Stimulated activated CD4-positive, alpha-beta T cell treated with anti-CD3 and anti-CD28 coated beads, Interleukin-12 subunit alpha, Interleukin-12 subunit beta, amount 100 ng/mL, for 48 hours (primary cell): ENCODE results near the gene CDS2.
A peak's percentile ranks its signal among the peaks of the same experiment; 100 is the strongest.

Experiments used
- DNase-seq, 3 donors: peaks; one replicate each; pipeline ENCODE4 v3.0.0-alpha.2; 2020; ENCODE audit warnings: low read depth in 2 of 3, low spot score in 1 of 3

CDS2 gene

DNA sequence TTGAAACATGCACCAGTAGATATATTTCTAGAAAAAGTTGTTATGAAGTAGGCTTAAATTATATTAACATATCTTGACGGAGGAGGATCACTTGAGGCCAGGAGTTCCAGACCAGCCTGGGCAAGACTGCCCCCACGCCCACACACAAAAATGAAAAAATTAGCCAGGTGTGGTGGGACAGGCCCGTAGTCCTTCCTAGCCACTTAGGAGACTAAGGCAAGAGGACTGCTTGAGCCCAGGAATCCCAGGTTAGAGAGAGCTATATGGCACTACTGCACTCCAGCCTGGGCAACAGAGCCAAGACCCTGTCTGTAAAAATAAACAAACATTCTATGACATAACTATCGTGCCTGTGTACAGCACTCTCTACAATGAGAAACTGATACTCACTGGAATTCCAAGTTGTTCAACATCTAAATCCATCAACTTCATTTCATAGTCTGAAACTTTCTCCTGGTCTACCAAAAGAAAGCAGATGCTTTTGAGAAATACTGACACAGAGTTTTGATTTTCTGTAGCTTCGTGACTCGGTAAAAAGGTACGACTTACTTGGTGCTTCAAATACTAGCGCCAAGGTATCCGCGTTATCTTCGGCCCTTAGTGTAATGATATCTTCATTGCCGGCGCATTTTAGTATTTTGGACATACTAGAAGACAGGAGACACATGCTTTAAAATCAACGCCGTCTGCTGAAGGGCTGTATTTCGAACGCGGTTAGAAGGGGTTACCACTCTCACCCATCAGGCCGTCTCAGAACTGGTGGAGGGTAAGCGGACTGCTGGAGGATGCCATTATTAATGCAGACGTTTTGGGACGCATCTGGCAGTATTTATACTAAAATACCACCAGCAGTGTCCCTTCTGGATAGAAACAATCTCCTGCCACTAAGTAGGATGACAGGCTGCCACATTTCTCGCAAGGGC, 8.3 kb upstream of the CDS2 start:
- DNase-seq = peak in 1 of 3 donors; percentile 10

DNA sequence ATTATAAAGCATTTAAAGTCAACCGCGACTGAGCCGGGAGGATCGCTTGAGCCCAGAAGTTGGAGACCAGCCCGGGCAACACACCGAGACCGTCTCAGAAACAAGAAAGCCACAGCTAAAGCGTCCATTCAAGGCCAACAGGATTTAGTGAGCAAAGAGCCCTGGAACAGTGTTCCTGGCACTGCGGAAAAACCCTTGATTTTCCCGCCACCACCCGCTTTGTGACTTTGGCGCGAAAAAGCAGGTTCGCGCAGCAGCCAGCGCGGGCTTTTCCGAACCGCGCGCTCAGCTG, 7.7 kb upstream of the CDS2 start:
- no peak for DNase-seq

DNA sequence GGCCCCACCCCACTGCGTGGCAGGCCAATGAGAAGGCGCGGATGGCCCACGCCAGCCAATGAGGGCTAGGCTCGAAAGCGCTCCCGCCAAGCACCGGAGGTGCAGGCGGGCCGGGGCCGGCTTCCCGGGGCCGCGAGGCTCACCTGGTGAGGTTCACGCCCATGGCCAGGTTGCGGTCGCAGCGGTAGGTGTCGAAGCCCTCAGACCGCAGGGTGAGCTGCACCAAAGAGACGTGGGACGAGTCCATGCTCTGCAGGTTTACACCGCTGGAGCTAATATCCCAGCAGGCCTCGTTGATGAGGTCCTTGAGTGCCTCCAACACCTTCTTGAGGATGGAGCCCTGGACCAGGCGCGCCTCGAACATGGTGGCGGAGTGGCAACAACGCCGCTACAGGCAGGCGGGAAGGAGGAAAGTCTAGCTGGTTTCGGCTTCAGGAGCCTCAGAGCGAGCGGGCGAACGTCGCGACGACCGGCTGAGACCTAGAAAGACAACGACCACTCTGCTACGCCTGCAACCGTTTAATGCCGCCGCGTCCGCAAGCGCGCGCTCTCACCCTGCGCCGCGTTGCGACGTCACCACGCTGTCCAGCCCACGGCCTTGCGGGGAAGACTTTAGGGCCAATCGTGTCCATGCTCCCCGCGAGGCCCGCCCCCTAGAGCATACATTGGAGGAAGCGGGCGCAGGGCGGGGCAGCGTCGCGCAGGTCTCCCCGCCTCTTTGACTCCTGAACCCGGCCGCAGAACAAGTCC, 7.2 kb upstream of the CDS2 start, which contains the start of gene PCNA:
PCNA (minus strand) TSS at position 524 of the 750 bp plus-strand sequence; CDS start at position 364, 160 bp downstream.
- peak; percentile 93 to 97 (median 97) for DNase-seq

DNA sequence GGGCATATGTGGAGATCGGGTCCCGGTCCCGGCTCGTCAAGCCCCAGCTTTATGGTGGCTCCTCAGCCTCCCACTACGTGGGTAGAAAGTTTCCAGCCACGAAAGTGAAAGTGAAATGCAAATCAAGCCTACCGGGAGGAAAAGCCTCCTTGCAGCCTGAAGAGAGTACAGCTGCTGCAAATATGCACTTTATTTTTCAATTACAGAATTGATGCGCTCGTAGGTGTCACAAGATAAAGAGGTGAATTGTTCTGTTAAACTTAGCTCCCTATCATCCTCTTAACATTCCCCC, 6.7 kb upstream of the CDS2 start:
- no peak for DNase-seq

DNA sequence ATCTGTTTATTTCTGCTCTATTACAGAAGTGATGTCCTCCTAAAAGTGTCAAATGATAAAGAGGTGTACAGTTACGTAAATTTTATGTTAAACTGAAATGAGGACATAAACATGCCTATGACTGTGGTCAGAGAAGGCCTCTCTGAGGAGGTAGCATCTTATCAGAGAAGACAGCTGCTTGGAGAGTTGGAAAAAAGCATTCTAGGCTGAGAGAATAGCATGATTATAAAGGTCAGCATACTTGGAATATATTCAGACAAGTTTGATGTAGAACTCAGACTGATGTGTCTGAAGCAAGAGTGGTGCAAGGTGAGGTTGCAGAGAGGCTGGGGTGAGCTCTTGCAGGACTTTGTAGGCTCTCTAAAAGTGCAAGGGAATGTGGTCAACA, 3.9 kb upstream of the CDS2 start:
- DNase-seq = no peak

DNA sequence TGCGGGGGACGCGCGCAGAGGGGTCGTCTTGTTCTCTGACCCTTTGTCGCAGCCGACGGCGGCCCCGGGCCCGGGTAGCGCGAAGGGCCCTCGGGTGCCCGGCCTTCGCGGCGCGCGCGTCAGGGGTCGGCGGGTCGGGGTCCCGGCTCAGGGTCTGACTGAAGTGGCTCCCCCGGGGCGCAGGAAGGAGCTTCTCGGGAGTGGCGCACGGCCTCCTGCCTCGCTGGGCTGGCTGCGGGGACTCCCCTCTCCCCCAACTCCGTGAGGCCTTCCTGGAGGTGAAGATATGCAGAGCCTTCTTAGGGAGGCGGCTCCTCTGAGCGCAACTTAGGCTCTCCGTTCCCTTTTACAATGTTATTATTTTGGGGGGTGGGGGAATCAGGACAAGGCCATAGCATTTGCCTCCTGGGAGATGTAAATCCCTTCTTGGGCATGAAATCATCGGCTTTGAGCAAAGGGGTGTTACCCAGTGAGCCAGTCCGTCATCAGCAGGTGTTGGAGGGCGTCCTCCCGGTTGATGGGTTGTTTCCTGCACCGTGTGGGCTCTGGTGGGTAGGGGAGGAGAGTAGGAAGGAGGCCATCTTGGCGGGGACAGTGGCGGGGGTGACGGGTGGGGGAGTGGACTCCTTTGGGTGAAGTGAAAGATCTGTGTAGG, 523 bp downstream of the CDS2 start:
- peak; percentile 53 to 60 (median 54) for DNase-seq

DNA sequence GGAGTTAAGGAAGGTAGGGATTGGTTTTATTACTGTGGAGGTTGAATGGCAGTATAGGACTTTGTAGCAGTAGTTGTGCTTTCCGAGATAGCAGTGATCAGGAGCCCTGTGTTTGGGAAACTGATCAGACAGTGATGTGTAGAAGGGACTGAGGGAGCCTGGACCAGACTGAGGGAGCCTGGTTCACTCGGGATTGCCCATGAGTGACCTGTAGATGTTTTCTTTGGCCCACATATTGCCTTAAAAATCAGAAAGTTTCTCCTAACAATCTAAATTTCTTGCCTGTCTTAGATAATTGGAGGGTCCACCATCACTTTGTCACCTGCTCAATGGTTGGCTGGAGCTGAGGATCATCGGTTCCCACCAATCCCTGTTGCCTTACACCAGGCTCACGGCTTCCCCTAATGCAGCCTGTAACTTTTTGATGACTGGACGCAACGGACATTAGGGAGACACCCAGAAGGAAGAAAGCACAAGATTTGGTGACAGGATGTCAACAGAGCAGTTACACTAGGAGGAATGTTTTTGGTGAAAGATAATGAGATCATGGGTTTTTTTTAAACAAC, 1.1 kb downstream of the CDS2 start:
- DNase-seq = no peak

DNA sequence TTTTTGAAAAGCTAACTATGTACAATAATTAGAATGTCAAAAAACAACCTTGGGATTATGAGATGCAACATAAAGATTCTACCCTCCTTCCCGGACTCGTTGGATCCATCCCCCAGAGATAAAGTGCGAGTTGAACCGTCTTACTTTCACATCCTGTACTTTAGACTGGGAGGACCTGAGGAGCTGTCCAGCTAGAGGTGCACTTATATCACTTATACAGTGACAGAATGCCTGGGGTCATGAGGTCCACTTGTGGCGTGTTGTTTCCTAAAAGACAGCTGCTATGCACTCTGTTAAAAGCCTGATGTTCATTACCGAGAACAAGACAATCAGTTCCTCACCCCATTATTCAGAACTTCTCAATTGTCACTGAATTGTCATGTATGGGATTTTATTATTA, 2.1 kb downstream of the CDS2 start:
- no peak for DNase-seq

DNA sequence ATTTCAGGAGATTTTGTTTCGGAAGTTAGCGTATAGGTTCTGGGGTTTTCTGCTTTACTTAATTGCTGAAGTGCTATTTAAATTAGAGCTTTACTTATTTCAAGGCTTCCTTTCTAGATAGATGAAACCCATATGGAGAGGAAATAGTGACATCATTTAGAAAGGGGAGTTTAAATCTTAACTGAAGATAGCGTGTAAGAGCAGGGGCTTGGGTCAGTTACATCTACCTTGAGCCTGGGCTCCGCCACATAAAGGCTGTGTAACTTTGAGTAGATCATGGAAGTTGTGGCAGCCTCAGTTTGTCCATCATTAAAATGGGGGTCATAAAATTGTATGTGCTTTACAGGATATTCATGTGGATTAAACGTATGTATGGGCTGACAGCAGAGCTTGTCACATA, 4.7 kb downstream of the CDS2 start:
- no peak for DNase-seq

DNA sequence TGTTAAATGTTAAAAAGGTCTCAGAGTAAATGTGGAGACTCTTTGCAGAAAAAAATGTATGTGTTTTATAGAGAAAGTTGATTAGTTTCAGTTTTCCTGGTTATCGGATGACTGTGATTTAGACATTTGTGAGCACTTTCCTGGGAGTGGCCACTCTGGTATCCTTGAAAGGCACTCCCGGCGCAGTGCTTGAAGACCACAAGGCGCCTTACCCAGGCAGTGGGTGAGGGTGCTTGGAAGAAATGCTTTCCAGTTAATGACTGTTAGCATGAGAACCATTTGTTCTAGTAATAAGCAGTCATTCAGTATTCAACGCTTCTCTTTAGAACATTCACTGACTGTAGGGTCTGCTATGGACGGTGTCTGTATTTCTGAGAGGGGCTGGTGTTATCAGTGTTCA, 7.2 kb downstream of the CDS2 start:
- no peak for DNase-seq

DNA sequence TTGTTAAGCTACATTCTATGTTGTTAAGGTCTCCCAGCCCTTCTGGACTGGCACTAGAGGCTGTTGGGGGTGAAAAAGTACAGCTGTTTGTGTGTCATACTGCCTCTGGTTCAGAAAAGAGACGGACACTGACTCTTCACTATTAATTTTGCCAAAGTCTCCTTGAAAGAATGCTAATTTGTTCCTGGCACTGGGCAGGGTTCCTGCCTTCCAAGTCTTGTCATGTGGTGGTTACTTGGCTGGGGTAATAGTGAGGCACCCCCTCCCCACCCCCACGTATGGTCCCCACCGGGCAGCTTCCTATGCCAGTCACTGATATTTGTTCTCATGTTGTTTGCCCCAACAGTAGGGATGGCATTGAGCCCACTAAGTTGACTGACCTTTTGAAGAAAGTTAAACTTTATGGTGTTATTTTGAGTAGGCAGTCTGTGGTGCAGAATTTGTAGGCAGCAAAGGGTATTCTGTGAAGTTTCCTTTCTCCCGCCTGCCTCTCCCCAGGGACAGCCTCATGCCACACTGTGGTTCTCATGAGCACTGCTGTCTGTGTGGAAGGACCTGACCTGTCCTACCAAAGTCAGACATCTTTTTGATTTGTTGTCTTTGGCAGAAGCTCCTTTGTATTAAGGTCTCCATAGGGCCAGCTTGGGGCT, 8.7 kb downstream of the CDS2 start:
- no peak for DNase-seq

DNA sequence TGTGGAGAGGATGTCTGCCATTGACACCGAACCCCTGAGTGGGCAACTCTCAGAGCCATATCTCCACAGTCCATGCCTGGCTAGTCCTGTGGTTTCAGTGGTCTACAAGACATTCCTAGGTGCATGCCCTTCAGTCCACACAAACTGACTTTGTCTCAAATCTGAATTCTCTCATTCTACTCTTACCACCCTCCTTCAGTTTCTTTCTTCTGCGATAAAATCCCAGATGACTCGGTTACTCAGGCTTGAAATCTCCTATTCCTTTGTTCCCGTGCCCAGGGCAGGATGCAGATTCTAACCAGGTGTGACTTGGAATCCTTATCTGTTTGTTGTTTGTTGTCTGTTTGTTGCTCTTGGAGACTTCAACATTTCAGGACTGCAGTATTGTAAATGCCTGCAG, 9.3 kb downstream of the CDS2 start:
- DNase-seq = no peak

DNA sequence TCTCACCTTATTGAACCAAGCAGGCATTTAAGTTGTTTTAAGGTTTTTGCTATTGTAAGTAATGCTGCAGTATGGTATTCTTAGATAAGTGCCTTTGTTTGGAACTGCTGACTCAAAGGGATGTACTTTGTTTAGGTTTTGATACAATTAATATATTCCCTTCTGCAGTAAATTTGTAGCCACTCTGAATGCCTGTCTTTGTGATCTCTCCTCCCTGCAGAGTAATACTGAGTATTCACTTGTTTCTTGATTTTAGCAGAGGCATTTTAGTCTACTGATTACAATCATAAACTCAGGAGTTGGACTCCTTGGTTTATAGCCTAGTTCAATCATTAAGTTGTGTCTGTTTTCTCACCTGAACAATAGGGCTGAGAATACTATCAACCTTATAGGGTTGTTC, 13.4 kb downstream of the CDS2 start:
- DNase-seq = no peak

DNA sequence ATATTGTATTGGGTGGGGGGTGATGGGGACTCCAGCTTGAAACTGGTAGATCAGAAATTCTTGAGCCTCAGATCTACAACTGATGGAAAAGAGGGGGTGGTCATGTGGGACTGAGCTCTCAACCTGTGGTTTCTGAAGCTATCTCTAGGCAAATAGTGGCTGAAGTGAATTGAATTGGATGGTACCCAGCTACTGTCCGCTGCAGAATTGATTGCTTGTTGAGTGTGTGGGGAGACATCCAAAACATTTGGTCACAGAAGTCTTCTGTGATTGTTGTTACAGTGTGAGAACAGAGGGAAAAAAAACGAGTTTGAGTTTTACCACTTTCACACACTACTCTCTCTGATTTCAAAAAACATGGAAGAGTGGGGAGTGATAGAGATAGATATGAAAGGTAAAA, 14.8 kb downstream of the CDS2 start:
- no peak for DNase-seq

DNA sequence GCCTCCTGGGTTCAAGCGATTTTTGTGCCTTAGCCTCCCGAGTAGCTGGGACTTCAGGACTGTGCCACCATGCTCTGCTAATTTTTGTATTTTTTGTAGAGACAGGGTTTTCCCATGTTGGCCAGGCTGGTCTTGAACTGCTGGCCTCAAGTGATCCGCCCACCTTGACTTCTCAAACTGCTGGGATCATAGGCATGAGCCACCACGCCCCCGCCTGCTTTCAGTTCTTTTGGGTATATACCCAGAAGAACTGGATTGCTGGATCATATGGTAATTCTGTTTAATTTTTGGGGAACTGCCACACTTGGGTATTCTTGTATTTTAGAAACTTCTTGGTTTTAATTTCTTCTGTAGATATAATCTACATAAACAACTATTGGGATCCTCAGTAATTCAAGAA, 17.0 kb downstream of the CDS2 start:
- peak in 2 of 3 donors; percentile 7 to 12 for DNase-seq

DNA sequence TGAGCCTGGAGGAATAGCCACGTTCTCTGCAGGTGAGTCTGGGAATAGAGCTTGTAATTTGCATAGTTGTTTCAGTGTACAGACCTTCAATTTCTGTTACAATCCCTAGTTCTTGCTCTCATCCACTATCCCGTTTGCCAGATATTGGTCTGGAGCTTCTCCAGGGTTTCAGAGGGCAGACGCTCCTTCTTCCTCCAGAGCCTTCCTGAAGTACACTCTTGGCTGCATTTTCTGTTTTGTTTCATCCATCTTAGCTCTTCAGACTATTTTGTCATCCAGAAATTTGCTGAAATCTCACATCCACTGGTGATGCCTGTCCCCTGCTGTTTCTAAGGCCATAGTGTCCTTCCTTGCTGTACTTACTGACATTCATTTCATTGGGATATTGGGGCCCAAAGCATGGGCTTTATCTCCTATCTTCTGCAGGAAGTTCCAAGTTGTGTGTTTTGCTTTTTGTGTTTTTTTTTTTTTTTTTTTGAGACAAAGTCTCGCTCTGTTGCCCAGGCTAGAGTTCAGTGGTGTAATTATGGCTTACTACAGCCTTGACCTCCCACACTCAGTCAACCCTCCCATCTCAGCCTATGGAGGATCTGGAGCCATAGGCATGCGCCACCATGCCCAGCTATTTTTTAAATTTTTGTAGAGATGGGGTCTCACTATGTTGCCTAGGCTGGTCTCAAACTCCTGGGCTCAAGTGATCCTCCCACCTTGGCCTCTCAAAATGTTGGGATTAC, 18.7 kb downstream of the CDS2 start:
- DNase-seq = no peak

DNA sequence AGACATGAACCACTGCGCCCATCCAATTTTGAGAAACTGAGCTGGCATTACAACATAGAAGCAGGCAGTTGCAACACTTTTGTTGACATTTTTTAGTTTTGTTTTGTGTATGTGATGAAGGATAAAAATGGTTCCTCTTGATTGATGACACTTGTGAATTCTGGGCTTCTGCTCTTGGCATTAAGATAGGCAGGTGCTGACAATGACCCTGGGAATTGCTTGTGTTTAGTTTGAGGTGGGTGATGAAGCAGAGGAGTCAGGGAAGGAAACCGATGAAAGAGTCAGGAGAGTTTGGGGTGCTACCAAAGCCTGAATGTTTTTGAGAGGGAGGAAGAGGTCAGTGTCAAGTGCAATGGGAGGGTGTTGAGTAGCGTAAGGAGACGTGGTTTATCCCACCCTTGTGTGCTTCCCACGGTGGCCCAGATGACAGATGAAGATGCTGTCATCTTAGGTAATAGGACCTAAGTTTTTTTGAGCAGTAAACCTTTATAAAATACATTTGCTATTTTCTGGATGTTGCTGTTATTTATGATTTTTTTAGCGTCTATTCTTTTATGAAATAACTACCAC, 19.4 kb downstream of the CDS2 start:
- DNase-seq = no peak

DNA sequence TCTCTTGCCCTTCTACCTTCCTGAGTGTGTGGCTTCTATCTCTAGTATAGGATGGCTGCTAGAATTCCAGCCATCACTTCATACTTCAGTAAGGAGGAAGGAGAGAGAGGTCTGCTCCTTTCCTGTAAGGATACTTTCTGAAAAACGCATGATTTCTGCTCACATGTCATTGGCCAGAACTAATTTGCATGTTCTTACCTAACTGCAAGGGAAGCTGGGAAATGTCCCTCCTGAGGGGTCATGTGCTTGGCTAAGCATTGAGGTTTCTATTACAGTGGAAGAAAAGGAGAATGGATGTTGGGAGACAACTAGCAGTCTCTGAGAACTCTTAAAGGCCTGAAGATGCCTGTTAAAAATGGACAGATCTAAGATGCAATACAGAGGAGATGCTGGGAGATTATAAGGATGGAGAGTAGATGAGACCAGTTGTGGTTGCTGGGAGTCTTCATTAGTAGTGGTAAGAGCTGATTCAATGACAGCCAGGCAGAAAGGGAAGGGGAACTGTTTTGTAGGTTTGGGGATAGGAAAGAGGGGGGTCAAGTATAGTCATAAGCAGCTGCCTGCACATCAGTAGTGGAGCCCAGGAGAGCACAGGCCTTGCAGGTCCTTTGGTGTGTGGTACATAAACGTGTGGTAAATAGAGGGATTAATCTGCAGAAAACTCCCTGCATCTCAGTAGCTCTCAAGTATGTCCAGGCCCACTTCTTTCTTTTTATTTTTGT, 20.2 kb downstream of the CDS2 start:
- no peak for DNase-seq

DNA sequence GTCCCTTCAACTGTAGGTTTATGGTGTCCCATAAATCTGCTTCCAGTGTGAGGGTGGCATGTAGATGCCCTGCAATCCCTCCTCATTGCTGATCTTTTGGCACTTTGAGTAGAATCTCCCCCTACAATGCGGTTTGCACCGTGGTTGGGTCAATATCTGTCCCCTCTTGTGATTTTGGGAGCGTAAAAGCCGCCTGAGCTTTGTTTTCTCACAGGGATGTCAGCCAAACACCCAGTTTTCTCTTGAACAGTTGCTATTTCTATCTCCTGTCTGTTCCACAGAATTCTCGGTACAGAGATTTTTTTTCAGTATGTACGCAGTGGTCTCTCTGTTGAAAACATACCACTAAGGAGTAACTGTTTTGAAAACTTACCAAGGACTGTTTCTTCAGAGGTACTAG, 21.8 kb downstream of the CDS2 start:
- no peak for DNase-seq

DNA sequence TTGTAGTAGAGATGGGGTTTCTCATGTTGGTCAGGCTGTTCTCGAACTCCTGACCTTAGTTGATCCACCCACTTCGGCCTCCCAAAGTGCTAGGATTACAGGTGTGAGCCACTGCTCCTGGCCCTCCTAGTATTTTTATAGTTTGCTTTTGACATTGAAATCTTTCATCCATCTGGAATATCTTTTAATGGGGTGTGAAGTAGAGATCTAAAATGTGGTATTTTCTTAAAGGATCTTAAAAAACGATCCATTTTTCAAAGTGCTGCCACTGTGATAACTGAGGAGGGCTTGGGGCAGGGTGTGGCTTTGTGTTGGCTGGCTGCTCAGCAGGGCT, 23.1 kb downstream of the CDS2 start:
- no peak for DNase-seq
